GM18909 (cell line): Measurements from ENCODE around the gene TNFSF12.

Source experiments
- ATAC-seq: cut with Tn5 transposase; IDR thresholded peaks from one replicate; pipeline ENCODE4 v1.9.1; 2021; ENCODE audit warnings: mild to moderate bottlenecking; ENCODE audit not compliant: unreplicated experiment, poor library complexity

Gene TNFSF12

GRCh38 chr17:7562208-7562605 lies 13.3 kb downstream of the TNFSF12 start:
- ATAC-seq, result peak; percentile 5

- no peak for ATAC-seq
These were observed 14.4 kb downstream of the TNFSF12 start for GRCh38 chr17:7563115-7563869.

- ATAC-seq, result no peak
These were observed 20.7 kb downstream of the TNFSF12 start for GRCh38 chr17:7569571-7569970.

GRCh38 chr17:7570351-7570750 lies 21.5 kb downstream of the TNFSF12 start:
- no peak for ATAC-seq

GRCh38 chr17:7572338-7572587 lies 23.4 kb downstream of the TNFSF12 start:
- no peak for ATAC-seq

- peak; percentile 92 for ATAC-seq
These were observed 23.9 kb downstream of the TNFSF12 start for GRCh38 chr17:7572588-7573323.

- peak; percentile 20 for ATAC-seq
These were observed 24.6 kb downstream of the TNFSF12 start for GRCh38 chr17:7573324-7574080.

- no peak for ATAC-seq
These were observed 25.5 kb downstream of the TNFSF12 start for GRCh38 chr17:7574176-7574953.

GRCh38 chr17:7575481-7575883 lies 26.6 kb downstream of the TNFSF12 start:
- ATAC-seq, result no peak

- no peak for ATAC-seq
These were observed 27.1 kb downstream of the TNFSF12 start for GRCh38 chr17:7575959-7576358.

GRCh38 chr17:7576432-7576937 lies 27.6 kb downstream of the TNFSF12 start:
- ATAC-seq, result no peak

GRCh38 chr17:7577327-7578199 lies 28.7 kb downstream of the TNFSF12 start:
- no peak for ATAC-seq

- ATAC-seq, result peak; percentile 53
These were observed 30.4 kb downstream of the TNFSF12 start, which contains the start of gene CD68 for GRCh38 chr17:7579001-7579833. TSS of gene CD68 (plus strand) at chr17:7579638. CDS start at chr17:7579678, 40 bp downstream.

- no peak for ATAC-seq
These were observed 31.2 kb downstream of the TNFSF12 start for GRCh38 chr17:7579834-7580603.

GRCh38 chr17:7580604-7581575 lies 32.0 kb downstream of the TNFSF12 start:
- no peak for ATAC-seq

- ATAC-seq, result no peak
These were observed 33.8 kb downstream of the TNFSF12 start for GRCh38 chr17:7582396-7583252.
